Common myeloid progenitor, CD34-positive (primary cell): ENCODE measurements around the gene KRTAP10-2.

ENCODE experiments used
- CTCF ChIA-PET: fragments of 350-600 bp; sonication (Branson Sonifier 250); formaldehyde crosslinking; loops from one replicate; lab custom pipeline; 2021; ENCODE audit warnings: antibody characterized with exemption; lab: Charles Lee
- POLR2A ChIA-PET: fragments of 350-600 bp; sonication (Branson Sonifier 250); formaldehyde crosslinking; loops from one replicate; lab custom pipeline; 2021; ENCODE audit warnings: antibody characterized with exemption; lab: Charles Lee
- DNase-seq, 3 donors: peaks; one replicate each; pipeline versions ENCODE4 v3.0.0 to v3.0.0-alpha.2; 2013
- H3K27ac ChIP-seq, 2 experiments: 1 replicate in 1 of 2; 2 replicates in 1 of 2; pipeline ENCODE4 v1.7.0; 2013; ENCODE audit warnings: inconsistent platforms in 2 of 2, low read length in 2 of 2, mild to moderate bottlenecking in 2 of 2, low read depth in 1 of 2, moderate library complexity in 1 of 2; ENCODE audit not compliant: severe bottlenecking in 2 of 2, insufficient read depth in 1 of 2, poor library complexity in 1 of 2
- H3K27me3 ChIP-seq, 5 experiments: replicated peaks in 2 of 5; 1 replicate in 3 of 5; 2 replicates in 2 of 5; pipeline versions ENCODE4 v1.6.1 to v1.7.0; 2013; ENCODE audit warnings: low read length in 4 of 5, mild to moderate bottlenecking in 2 of 5, moderate library complexity in 2 of 5, inconsistent platforms in 1 of 5; ENCODE audit not compliant: insufficient read depth in 5 of 5, control insufficient read depth in 4 of 5
- H3K36me3 ChIP-seq, 4 experiments: 1 replicate in 2 of 4; 2 replicates in 2 of 4; pipeline versions ENCODE4 v1.6.1 to v1.7.0; 2013; ENCODE audit warnings: low read length in 3 of 4, control low read depth in 1 of 4, mild to moderate bottlenecking in 1 of 4; ENCODE audit not compliant: control insufficient read depth in 4 of 4, insufficient read depth in 4 of 4
- H3K4me1 ChIP-seq, 4 experiments: 1 replicate in 3 of 4; 2 replicates in 1 of 4; pipeline versions ENCODE4 v1.6.1 to v1.7.1; 2013; ENCODE audit warnings: low read length in 3 of 4, mild to moderate bottlenecking in 3 of 4, control low read depth in 1 of 4, inconsistent platforms in 1 of 4, moderate library complexity in 1 of 4; ENCODE audit not compliant: control insufficient read depth in 4 of 4, insufficient read depth in 4 of 4; ENCODE audit errors: control extremely low read depth in 1 of 4
- H3K4me3 ChIP-seq, 7 experiments: 1 replicate in 4 of 7; 2 replicates in 3 of 7; pipeline versions ENCODE4 v1.5.1 to v1.7.0; 2013; ENCODE audit warnings: mild to moderate bottlenecking in 7 of 7, low read length in 6 of 7, moderate library complexity in 6 of 7, inconsistent platforms in 2 of 7, low read depth in 2 of 7, control low read depth in 1 of 7; ENCODE audit not compliant: insufficient read depth in 4 of 7, control insufficient read depth in 1 of 7; ENCODE audit errors: extremely low read depth in 1 of 7
- H3K9me3 ChIP-seq, 5 experiments: 1 replicate in 4 of 5; 2 replicates in 1 of 5; pipeline versions ENCODE4 v1.6.1 to v1.7.1; 2013; ENCODE audit warnings: low read length in 4 of 5, mild to moderate bottlenecking in 2 of 5, inconsistent platforms in 1 of 5, low read depth in 1 of 5, moderate library complexity in 1 of 5; ENCODE audit not compliant: control insufficient read depth in 4 of 5, insufficient read depth in 2 of 5; ENCODE audit errors: control extremely low read depth in 1 of 5
- WGBS: methylation state at CpG from one replicate; pipeline ENCODE4 v1.1.5; 2013; ENCODE audit not compliant: insufficient coverage; 5-methylcytosine and 5-hydroxymethylcytosine counted together

The KRTAP10-2 gene

DNA sequence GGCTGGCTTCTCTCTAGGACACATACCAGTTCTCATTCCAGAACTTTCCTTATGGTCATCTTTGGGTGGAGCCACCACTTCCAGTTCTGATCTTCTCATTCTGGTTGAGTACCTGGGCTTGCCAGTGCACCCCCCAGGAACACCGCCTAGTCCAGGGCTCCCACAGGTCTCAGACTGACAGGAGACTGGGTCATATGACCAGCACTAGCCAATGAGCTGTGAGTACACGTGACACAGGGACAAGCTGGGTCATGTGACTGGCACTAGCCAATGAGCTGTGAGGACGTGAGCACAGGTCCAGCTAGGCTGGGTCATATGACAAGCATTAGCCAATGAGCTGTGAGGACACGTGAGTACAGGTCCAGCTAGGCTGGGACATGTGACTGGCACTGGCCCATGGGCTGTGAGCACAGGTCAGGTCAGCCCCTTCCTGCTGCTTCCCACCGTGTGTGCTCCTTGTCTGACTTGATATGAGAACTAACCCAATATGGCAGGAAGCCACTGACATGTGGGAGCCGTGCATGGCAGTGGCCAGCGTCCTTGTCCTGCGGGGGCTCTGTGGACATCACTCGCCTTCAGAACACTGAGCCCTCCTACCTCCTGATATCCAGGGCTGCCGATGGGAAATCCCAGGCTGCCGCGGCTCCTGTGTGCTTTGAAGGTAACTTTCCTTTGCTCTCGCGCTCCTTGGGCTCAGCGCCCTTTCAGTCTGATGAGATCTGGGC lies 34.0 kb downstream of the KRTAP10-2 start:
- no peaks in the 10 kb centered on the region for H3K36me3 ChIP-seq
- peak in 2 of 3 donors; percentile 13 to 21 for DNase-seq
- H3K4me3 ChIP-seq: no peak overlapping the region
- H3K27ac ChIP-seq: no peak overlapping the region
- 89% methylated on average over 15 of the region's 15 CpGs for WGBS
- ChIA-PET CTCF (no interaction called here), POLR2A (no interaction called here)
- H3K9me3 ChIP-seq: peaks cover 0 to 2% (median 0%) of the 10 kb centered on the region in 5 experiments
- peaks cover 0 to 5% (median 0%) of the 10 kb centered on the region in 5 experiments for H3K27me3 ChIP-seq
- H3K4me1 ChIP-seq: no peaks in the 10 kb centered on the region

DNA sequence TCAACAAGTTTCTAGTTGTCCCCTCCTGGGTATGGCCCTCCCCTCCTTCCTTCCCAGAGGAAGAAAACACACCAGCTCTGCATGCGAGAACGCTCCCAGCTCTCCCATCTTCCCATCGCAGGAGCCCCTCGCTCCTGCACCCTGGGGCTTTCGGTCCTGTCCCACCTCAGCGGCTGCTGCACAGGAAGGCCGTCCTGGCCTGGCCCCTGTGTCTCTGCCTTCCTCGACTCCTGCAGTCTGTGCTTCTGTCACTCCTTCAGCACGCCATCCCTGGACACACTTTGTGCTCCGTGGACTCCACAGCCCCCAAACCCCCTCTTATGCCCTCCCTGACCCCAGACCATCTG lies 34.5 kb downstream of the KRTAP10-2 start:
- peaks cover 0 to 2% (median 0%) of the 10 kb centered on the region in 5 experiments for H3K9me3 ChIP-seq
- peaks cover 0 to 5% (median 0%) of the 10 kb centered on the region in 5 experiments for H3K27me3 ChIP-seq
- ChIA-PET CTCF (no interaction called here), POLR2A (no interaction called here)
- no peak for DNase-seq
- no peaks in the 10 kb centered on the region for H3K36me3 ChIP-seq
- H3K27ac ChIP-seq: no peak overlapping the region
- H3K4me3 ChIP-seq: no peak overlapping the region
- no peaks in the 10 kb centered on the region for H3K4me1 ChIP-seq
- WGBS: 96% methylated on average over 10 of the region's 10 CpGs

DNA sequence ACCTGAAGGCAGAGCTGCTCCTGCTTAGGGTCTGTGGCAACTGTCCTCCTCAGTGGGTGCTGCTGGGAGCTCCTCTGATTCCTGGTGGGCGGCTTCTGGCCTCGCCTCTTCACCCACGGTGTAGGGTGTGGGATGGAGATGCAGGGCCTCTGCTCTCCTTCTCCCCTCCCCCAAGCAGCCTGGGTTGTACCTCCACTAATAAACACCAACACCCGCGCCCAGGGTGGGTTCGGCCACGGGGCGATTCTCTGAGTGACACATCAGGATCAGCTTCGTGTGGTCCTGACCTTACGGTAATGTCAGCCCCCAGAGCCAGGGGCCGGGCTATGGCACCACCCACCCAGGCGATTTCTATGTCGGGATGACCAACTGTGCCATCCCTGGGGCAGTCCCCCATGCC lies 35.0 kb downstream of the KRTAP10-2 start:
- POLR2A ChIA-PET: no interaction called here
- H3K9me3 ChIP-seq: peaks cover 0 to 2% (median 0%) of the 10 kb centered on the region in 5 experiments
- WGBS: 96% methylated on average over 10 of the region's 13 CpGs
- H3K4me3 ChIP-seq: no peak overlapping the region
- CTCF ChIA-PET: no interaction called here
- no peaks in the 10 kb centered on the region for H3K36me3 ChIP-seq
- H3K4me1 ChIP-seq: no peaks in the 10 kb centered on the region
- no peak overlapping the region for H3K27ac ChIP-seq
- no peak for DNase-seq
- H3K27me3 ChIP-seq: peaks cover 0 to 5% (median 0%) of the 10 kb centered on the region in 5 experiments

DNA sequence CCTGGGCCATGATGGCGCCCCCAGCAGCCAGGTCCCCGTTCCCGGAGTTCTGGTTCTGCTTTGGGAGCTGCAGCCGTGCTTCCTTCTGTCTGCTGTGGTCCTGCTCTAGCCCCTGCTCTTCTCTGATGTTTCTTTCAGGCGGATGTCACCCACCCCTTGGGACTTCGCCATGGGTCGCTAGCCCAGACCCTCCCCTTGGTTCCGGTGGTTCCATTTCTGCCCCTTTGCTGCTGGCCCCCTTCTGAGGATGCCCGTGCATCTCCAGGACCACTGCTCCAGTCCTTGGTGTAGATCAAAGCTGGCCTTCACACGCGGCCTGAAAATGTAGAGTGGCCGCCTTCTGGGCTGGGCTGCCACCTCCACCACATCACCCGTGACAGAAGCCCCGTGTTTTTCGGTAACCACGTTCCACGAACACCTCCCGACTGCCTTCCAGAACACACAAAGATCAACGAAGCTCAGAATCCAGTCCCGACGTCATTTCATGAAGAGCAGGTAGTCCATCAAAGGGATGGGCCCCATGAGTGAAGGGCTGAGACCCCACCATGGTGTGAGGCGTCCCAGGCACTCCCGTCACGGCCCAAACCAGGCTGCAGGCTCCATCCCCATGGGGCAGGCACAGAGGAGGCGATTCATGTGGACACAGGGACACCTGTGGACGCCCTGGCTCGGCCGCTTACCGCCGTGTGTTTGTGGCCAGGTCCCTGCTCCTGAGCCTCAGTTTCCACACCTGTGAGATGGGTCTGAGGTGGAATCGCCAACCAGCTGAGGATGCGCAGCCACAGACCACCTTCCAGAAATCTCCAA lies 35.7 kb downstream of the KRTAP10-2 start:
- no peak for DNase-seq
- H3K36me3 ChIP-seq: no peaks in the 10 kb centered on the region
- H3K4me3 ChIP-seq: no peak overlapping the region
- ChIA-PET POLR2A (no interaction called here), CTCF (interaction anchor here (1.6 kb wide), 1 partner anchor 278 kb away, joined by 5 read pairs; no protein-coding TSS in a partner anchor)
- 93% methylated on average over 31 of the region's 32 CpGs for WGBS
- H3K4me1 ChIP-seq: peaks cover 0 to 6% (median 4%) of the 10 kb centered on the region in 4 experiments
- no peak overlapping the region for H3K27ac ChIP-seq
- H3K9me3 ChIP-seq: peaks cover 0 to 2% (median 0%) of the 10 kb centered on the region in 5 experiments
- H3K27me3 ChIP-seq: peaks cover 0 to 5% (median 0%) of the 10 kb centered on the region in 5 experiments

DNA sequence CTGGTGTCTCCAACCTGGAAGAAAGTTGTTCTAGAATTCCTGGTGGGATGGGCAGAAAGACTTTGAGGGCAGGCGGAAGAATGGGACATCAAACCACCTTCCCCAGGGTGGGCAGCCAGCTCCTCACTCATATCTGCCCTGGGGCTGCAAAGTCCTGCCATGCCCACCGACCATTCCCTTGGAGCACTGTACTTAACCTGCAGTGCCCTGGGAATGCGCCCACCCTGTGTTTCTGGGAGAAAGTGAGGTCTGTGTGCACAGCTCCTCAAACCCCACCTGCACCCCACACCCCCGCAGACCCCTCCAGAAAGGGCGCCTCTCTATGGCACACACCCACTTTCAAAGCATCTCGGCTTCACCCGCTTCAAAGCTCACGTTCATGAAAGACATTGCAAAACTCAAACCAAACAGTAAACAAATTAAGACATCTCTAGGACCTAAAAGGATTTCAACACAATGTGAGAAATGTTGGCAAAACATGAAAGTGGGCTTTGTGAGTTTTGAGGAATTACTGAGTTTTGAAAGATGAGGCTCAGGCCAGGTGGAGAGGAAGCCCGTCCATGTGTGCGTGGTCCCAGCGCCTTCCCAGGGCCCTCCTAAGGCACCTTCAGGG lies 36.5 kb downstream of the KRTAP10-2 start:
- no peak for DNase-seq

DNA sequence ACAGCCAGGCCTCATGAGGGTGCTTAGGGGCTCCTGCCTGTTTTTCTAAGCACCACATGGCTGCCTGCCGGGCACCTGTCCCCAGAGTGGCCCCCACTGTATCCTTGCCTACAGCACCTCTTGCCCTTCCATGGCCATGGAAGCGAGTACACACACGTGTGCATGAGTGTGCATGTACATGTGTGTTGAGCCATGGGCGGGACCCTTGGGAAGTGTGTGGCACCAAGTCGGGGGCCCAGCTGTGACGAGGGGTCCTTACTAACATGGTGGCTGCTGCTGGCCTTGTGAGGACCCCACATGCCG lies 37.1 kb downstream of the KRTAP10-2 start:
- Histone ChIP-seq H3K36me3 (no peaks in the 10 kb centered on the region), H3K4me1 (peaks cover 0 to 15% (median 8%) of the 10 kb centered on the region in 4 experiments), H3K9me3 (peaks cover 0 to 2% (median 0%) of the 10 kb centered on the region in 5 experiments), H3K27me3 (peaks cover 0 to under 1% (median 0%) of the 10 kb centered on the region in 5 experiments), H3K4me3 (no peak overlapping the region), H3K27ac (no peak overlapping the region)
- POLR2A ChIA-PET: no interaction called here
- CTCF ChIA-PET: interaction anchor here (1.6 kb wide), 1 partner anchor 279 kb away, joined by 5 read pairs; no protein-coding TSS in a partner anchor
- WGBS: 98% methylated on average over 7 of the region's 7 CpGs
- no peak for DNase-seq

More for the DNA sequence above, 36.5 kb downstream of the KRTAP10-2 start:
- H3K4me1 ChIP-seq: peaks cover 0 to 12% (median 8%) of the 10 kb centered on the region in 4 experiments
- ChIA-PET CTCF (interaction anchor here (1.6 kb wide), 1 partner anchor 279 kb away, joined by 5 read pairs; no protein-coding TSS in a partner anchor), POLR2A (no interaction called here)
- no peak overlapping the region for H3K4me3 ChIP-seq
- H3K27me3 ChIP-seq: peaks cover 0 to 5% (median 0%) of the 10 kb centered on the region in 5 experiments
- WGBS: 92% methylated on average over 6 of the region's 11 CpGs
- peaks cover 0 to 2% (median 0%) of the 10 kb centered on the region in 5 experiments for H3K9me3 ChIP-seq
- H3K36me3 ChIP-seq: no peaks in the 10 kb centered on the region
- H3K27ac ChIP-seq: no peak overlapping the region
